Adipose tissue (tissue), 3 donors: Measurements from ENCODE around the gene NPRL2. TPM values are rescaled to one million over a fixed set of nuclear protein-coding genes. Genes with fewer than 3 reads are reported as not detected.

Experiments
- H3K27ac ChIP-seq: one replicate; pipeline ENCODE4 v1.5.1; 2013; ENCODE audit warnings: low read depth, low read length
- WGBS, 3 donors: extraction: QIAGEN DNeasy Blood & Tissue Kit; methylation state at CpG; one replicate each; pipeline ENCODE4 v1.1.7; 2013; 5-methylcytosine and 5-hydroxymethylcytosine counted together
- polyA plus RNA-seq, 3 donors: library from polyadenylated mRNA; stranded (reverse); fragments of 200-250 nt; gene quantifications; one replicate each; pipeline ENCODE4 v1.2.3, GENCODE V29; 2013
- donor health status: healthy with polysubstance abuse.
- donor health status: Bipolar disorder and iron deficiency.
- donor health status: healthy.

NPRL2 gene
- 10 to 100 TPM; 13.1 to 23.9 (median 14.5) TPM for polyA plus RNA-seq

DNA sequence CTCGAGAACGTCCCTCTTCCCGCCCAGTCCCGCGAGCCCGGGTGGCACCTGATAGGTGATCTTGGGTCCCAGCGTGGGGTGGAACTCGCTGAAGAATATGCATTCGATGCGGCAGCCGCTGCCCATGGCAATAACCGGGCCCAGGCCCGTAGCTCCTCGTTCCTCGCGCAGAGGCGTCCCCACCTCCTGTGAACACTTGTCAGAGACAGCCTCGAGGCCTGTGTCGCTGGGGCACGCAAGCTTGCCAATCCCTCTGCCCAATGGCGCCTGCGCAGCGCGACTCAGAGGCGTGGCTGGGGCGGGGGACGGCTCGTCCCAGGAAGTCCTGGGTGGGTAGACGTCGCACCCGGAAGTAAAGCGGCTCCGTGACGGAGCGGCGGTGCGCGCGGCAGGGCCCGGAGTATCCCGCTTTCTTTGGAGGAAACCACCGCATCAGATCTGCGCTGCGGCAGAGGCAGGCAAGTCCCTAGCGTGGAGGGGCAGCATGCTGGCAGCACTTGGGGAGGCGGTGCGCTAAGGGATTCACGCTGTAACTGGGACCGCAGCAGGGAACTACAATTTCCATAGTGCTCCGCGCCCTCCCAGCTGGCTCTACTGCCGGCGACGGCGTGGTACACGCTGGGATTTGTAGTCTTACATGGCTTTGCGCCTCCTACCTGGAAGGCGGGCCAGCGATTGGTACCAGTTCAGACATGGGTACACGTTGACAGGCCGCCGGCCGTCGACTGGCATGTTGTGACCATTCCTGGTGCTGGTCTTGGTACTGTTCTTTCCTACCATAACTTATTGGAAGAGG lies at the start of gene NPRL2, which contains the start of gene CYB561D2:
TSS of gene NPRL2 (minus strand) at position 249 of the 796 bp plus-strand sequence. CDS start at position 126, 123 bp downstream.
TSS of gene CYB561D2 (plus strand) at position 336 of the 796 bp plus-strand sequence. CDS start 572 bp downstream, outside the sequence.
- H3K27ac ChIP-seq, result no peak within 1 kb of the TSS
- 0 to 1% (median 0%) methylated on average over 63 to 64 of the region's 64 CpGs for WGBS, 3 donors

DNA sequence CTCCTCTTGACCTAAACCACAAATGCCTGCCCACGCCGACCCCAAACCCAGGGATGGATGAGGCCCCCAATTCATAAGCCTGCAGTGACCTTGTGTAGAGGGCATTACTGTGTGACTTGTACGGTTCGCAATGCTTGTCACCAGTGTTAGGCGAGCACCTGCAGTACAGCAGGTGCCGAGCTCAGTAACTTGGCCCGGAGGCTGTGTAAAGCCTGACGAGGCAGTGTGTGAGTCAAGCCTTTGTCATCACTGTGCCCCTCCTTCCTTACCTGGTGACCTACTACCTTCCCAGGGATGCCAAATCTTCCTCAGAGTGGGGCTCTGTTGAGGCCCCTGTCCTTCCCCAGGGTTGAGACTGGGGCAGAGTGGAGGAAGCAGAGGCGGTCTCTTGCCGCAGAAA lies 45.9 kb upstream of the NPRL2 start:
- H3K27ac ChIP-seq, result no peak overlapping the region

DNA sequence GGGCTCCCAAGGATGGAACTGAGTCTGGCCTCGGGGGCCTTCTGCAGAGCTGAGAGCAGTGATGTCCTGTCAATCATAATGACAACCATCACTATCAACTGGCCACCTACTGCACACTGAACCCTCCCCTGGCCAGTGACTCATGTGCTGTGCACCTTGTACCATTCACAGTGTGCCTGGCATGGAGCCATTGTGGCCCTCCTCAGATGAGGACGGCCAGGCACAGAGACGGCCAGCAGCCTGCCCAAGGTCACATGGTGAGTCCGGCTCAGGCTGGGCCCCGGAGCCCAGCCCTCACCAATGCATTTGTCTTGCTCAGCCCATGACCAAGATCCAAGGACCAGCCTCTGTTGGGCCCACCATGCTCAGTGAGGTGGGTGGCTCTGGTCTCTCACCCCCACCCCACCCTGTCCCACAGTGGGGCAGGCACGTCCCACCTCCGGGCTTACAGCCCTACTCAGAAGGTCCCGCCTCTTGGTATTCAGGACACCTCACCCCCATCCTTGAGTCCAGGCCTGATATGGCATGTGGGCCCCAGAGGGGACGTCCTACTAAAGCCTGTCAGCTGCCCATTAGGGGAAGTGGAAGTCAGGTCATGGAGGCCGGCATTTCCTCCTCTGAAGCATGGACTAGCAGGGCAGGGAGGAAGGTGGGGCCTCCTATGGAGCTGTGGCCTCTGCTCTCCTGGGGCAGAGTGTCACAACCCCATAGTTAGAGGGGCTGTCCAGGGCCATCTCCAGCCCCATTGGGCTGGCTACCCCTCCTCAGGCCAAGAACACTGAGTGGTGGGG lies 44.7 kb upstream of the NPRL2 start:
- WGBS, 3 donors, result 64 to 82% (median 79%) methylated on average over 10 of the region's 10 CpGs
- no peak overlapping the region for H3K27ac ChIP-seq

More for the DNA sequence above, 45.9 kb upstream of the NPRL2 start:
- 85 to 94% (median 92%) methylated on average over 10 of the region's 10 CpGs for WGBS, 3 donors

DNA sequence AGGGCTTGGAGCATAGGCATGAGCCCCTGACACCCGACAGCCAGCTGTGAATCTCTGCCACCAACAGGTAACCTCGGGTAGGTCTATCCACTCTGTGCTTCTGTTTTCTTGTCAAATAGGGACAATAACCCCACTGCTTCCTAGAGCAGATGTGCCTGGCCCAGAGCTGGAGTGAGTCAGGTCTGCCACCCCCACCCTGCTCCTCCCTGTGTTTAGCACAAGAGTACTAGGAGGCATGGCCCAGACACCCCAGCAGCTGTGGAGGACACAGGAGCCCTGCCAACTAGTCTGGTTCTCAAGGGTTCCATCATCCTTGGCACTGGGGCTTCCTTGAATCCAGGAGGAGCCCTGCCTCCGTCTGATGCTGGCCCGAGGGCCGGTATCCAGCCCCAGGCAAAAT lies 42.5 kb upstream of the NPRL2 start:
- H3K27ac ChIP-seq, result no peak overlapping the region
- WGBS, 3 donors, result 84 to 91% (median 87%) methylated on average over 5 of the region's 5 CpGs

DNA sequence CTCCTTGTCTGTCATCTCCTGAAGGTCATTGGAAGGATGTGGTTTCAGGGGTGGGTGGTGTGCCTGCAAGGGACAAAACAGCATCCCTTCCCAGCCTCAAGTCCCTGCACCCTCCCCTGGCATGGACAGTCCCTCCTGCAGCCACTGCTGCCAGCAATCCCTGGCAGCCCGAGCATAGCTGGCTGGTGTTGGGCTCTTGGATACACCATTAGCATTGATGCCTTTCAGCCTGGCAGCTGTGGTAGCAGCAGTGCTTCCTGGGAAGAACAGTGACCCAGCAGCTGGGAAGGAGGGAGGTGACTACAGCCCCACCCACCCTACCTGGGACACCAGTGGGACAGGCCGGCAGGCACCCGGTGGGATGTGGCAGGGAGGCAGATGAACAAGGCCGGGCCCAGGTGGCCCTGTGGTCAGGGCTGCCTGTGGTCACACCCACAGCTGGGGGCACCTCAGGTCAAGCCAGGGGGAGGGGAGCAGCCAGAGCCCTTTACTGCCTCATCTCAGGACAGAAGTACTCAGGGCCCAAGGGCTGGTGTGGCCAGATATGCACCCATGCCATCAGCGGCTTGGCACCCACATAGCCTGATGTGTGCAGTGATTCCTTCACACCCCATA lies 41.6 kb upstream of the NPRL2 start:
- H3K27ac ChIP-seq, result no peak overlapping the region
- 64 to 86% (median 69%) methylated on average over 5 of the region's 5 CpGs for WGBS, 3 donors

DNA sequence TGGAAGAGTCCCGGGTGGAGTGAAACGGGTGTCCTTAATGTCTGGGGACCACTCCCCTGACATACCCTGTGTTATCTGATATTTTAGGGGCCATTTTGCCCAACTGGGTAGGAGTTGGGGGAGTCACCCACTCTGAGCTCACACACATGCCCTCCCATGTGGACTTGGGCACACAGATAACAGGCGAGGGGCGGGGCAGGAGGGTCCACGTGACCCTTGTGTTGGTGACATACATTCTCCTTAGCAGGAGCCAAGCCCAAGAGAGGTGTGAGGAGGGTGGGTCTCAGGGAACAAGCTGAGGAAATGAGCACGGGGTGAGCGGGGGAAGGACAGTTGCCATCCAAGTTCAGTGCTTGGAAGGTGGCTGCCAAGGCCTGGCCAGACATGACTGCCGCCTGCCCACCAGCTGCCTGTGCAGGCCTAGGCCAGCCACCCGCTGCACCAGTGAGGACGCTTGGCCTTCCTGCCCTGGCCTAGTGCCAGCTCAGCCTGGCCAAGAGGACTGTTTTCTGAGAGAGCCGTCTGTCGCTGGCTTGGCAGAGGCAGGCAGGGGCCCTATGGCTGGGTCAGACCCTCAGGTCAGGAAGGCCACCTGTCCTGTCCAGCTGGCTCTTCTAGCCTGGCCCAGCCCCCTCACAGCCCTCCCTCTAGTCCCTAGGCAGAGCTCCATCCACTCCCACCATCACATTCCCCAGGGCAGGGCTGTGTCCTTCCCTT lies 40.1 kb upstream of the NPRL2 start:
- no peak overlapping the region for H3K27ac ChIP-seq
- 46 to 76% (median 56%) methylated on average over 12 of the region's 12 CpGs for WGBS, 3 donors

DNA sequence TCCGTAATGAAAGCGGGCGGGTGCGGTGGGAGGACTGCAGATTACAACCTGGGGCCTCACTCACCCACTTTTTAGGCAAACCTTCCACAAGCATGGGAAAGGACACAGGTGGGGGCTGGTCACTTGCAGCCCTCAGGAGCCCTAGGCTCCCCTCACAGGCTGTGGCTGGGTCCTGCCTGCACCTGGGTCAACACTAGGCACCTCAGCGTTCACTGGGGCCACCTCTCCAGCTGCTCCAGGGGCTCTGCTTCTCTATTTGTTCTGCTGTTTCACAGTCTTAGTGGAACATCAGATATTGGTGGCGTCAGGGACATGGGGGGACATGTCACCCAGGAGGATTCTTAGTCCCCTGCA lies 38.8 kb upstream of the NPRL2 start:
- 54 to 93% (median 92%) methylated on average over 6 of the region's 6 CpGs for WGBS, 3 donors

DNA sequence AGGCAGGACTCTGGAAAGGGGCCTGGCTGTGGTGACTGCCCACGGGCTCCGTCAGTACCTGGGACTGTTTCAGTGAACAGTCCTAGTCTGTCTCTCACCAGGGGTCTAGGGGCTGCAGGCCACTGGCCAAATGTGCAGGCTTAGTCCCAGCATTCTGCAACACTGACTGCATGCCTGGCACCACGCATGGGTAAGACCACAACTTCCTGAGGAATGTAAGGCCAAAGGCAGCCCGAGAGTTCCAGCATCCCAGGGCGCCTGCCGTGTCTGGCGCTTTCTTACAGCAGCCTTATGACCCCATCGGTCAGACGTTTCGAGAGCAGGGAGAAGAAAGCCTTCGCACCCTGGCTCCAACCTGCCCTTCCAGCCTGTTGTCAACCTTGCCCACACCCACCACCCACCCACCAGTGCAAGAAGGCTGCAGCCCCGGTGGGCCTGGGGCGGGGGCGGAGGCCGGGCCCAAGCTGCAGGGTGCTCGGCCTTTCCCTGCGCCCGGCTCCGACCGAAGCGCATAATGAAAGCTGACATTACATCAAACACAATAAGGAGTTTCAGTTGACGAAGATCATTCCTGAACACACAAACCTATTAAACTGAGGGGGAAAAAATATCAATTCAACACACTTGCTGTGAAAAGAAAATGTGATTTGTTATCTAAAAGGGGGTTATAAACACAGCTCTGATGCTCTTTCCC lies 38.3 kb upstream of the NPRL2 start:
- no peak overlapping the region for H3K27ac ChIP-seq
- 76 to 89% (median 88%) methylated on average over 22 of the region's 22 CpGs for WGBS, 3 donors

More for the DNA sequence above, 38.8 kb upstream of the NPRL2 start:
- no peak overlapping the region for H3K27ac ChIP-seq

DNA sequence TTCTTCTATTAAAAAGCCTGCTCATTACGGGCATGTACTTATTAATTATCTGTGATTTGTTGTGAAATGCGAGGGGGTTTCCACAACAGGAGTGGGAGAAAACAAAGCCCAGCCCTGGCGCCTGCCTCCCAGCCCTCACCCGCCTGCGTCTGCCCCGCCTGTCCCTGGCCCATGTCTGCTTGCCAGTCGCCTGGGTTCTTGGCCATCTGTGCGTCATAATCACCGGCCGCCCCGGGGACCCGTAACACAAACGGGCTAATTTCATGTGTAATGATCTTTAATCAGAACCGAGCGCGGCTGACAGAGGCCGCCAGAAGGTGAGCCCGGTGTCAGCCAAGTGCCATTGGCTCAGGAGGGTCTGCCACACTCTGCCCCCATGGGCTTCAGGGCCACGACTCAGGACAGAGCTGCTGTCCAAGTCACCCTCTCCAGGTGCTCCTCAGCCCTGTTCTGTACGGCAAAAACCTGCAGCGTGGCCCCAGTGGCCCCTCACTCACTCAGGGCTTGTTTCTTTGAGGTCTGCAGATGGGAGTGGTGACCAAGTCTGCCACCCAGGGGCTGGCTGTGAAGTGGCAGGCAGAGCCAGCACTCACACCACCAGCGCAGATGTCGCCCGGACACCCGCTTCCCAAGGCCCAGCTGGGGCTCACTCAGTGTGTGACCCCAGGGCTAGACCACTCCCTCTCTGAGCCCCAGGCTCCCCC lies 37.6 kb upstream of the NPRL2 start:
- H3K27ac ChIP-seq, result no peak overlapping the region
- 44 to 83% (median 80%) methylated on average over 25 of the region's 25 CpGs for WGBS, 3 donors

DNA sequence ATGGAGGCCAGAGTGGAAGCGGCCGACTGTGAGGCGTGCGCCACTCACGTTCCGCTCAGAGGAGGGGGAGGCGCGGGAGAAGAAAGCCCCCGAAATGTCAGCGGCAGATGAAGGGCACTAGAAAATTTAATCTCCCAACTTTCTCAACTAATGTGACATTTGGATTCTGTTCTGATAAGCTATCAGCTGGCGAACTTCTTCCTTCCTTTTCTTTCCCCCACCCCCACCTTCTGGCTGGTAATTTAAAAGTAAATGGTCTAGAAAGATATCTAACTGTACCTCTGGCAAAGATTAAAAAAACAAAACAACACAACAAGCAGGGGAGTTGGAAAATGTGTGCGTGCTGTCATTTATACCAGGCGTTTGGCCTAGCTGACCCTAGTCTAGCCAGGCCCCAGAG lies 35.2 kb upstream of the NPRL2 start:
- H3K27ac ChIP-seq, result no peak overlapping the region
- WGBS, 3 donors, result 56 to 83% (median 79%) methylated on average over 13 of the region's 13 CpGs

DNA sequence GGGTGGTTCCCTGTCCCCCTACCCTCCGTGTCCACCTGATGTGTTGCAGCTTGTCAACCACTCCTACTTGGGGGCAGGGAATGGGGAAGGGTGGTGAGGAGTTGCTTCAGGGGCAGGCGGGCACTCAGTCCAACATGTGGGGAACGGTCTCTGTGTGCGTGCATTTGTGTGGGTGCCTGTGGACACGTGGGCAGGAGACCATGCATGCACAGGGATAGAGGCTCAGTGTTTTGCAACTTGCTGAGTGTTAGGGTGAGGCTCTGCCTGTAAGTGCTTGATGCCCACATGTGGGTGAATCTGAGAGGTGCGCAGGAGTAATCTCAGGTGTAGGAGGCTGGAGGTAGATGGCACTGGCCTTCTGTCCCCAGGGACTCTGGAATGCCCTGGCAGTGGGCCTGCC lies 33.2 kb upstream of the NPRL2 start:
- no peak overlapping the region for H3K27ac ChIP-seq
- WGBS, 3 donors, result 81 to 87% (median 84%) methylated on average over 6 of the region's 6 CpGs

DNA sequence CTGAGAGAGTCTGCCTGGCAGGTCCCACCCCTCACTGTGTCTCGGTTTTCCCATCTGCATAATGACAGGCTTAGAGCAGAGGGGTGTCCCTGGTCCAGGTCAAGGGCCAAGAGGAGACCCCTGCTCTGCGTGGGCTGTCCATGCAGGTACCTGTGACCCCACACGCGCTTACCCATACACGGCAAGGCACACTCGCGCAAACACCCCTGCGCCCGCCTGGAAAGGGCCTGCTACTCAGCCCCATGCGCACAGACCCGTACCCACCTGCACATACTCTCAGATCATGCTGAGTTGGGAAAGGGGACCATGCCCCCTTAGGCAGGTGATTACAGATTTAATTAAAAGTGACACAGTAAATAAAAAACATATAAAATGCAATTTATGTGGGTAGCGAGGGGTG lies 32.1 kb upstream of the NPRL2 start:
- no peak overlapping the region for H3K27ac ChIP-seq

DNA sequence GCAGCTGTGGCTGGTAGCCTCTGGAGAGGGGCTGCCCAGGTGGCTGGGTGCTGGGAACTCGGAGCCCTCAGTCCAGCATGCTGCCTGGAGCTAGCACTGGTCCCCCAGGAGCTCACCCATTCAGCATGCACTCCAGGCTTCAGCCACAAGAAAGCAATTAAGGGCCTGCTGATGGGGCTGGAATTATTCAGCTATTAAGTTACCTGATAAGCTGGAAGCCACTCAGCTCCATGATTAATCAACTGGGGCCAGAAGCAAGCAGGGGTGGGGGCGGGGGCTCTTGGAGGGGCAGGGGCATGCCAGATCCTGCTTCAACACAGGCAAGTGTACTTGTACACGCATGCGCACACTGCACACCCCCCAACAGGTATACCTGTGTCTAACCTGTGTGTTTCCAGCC lies 30.8 kb upstream of the NPRL2 start:
- WGBS, 3 donors, result 72 to 92% (median 84%) methylated on average over 4 of the region's 4 CpGs

More for the DNA sequence above, 32.1 kb upstream of the NPRL2 start:
- WGBS, 3 donors, result 87 to 97% (median 94%) methylated on average over 12 of the region's 12 CpGs

DNA sequence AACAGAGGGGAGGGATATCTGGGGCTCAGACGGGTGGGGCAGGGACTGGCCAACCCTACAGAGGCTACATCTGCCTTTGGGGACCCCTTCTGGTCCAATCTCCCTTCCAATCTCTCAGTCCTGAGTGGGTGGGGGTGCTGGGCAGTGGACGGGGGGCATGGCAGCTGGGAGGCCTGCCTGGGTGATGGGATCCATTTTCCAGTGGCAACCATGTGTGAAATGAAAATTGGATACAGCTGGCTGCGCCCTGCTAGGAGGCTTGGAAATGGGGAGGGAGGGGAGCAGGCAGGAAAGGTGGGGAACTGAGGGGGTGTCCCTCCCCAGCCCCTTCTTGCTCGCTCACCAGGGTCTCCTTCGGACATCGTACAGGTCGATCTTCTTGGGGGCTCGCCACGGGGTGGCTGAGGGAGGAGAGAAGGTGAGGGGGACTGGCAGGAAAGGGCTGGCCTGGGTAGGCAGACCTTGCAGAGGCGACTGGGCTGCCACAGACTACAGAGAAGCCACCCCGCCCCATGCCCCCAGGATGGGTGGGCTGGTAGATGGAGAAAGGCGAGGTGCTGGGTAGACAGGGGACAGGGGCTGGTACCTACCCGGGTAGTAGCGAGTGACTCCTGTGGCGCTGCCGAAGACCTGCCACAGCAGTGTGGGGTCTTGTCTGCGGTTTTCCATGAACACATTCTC lies 30.0 kb upstream of the NPRL2 start:
- no peak overlapping the region for H3K27ac ChIP-seq
- 88 to 91% (median 89%) methylated on average over 16 to 17 of the region's 17 CpGs for WGBS, 3 donors

More for the DNA sequence above, 30.8 kb upstream of the NPRL2 start:
- no peak overlapping the region for H3K27ac ChIP-seq

DNA sequence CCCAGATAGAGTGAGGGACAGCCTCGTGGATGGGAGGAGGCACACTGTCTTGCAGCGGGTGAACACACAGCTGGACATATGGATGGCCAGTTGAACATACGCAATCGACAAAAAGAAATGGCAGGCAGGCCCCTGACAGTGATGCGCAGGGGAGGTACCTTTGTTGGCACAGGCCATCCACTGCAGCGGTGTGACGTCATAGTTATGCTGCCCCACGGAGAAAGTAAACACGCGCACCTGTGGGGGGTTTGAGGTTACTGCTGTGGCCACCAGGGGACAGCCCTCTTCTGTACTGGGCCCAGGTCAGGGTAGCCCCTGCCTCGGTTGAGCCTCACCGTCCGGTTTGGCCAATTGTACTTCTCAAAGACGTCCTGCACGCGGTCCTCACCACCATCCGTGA lies 28.2 kb upstream of the NPRL2 start:
- 90 to 95% (median 91%) methylated on average over 17 of the region's 17 CpGs for WGBS, 3 donors
- H3K27ac ChIP-seq, result no peak overlapping the region

DNA sequence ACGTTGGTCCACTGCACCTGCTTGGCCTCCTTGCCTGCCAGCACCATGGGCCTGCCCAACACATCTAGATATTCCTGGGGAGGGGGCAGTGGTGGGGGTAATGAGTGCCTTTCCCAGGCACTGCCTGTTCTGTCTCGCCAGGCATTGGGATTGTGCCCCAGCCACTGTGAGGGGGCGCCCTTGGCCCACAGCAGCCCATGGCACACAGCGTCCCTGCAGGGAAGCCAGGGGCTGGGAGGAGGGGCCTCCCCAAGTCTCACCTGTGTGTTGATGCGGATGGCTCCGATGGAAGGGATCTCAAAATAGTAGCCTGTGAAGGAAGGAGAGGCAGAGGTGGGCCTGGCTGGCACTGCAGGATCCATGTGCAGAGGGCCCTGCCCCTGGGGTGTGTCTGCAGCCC lies 27.4 kb upstream of the NPRL2 start:
- H3K27ac ChIP-seq, result no peak overlapping the region
- 87 to 90% (median 89%) methylated on average over 4 to 6 of the region's 6 CpGs for WGBS, 3 donors
